Rectal smooth muscle tissue (tissue), 1 donor: ENCODE measurements around the gene STOM.
A peak's percentile ranks its signal among the peaks of the same experiment; 100 is the strongest.

Experiments used
- H3K27ac ChIP-seq: one replicate; pipeline ENCODE4 v1.7.0; 2013; ENCODE audit warnings: low read depth, low read length, inconsistent platforms
- H3K27me3 ChIP-seq: one replicate; pipeline ENCODE4 v1.7.0; 2013; ENCODE audit warnings: low read length; ENCODE audit not compliant: control insufficient read depth, insufficient read depth
- H3K36me3 ChIP-seq: one replicate; pipeline ENCODE4 v1.7.0; 2013; ENCODE audit warnings: low read length; ENCODE audit not compliant: control insufficient read depth, insufficient read depth
- H3K4me1 ChIP-seq: one replicate; pipeline ENCODE4 v1.7.0; 2013; ENCODE audit warnings: low read length; ENCODE audit not compliant: control insufficient read depth, insufficient read depth
- H3K4me3 ChIP-seq: one replicate; pipeline ENCODE4 v1.7.0; 2013; ENCODE audit warnings: low read length
- H3K9ac ChIP-seq: one replicate; pipeline ENCODE4 v1.7.0; 2013; ENCODE audit warnings: low read length

Gene STOM

GRCh38 chr9:121388140-121388905 lies 18.3 kb upstream of the STOM start:
- H3K27me3 ChIP-seq = no peaks in the 10 kb centered on the region
- no peak overlapping the region for H3K9ac ChIP-seq
- H3K27ac ChIP-seq = no peak overlapping the region
- no peaks in the 10 kb centered on the region for H3K36me3 ChIP-seq
- no peaks in the 10 kb centered on the region for H3K4me1 ChIP-seq
- no peak overlapping the region for H3K4me3 ChIP-seq

GRCh38 chr9:121386442-121387175 lies 16.6 kb upstream of the STOM start:
- Histone ChIP-seq H3K4me1 (no peaks in the 10 kb centered on the region), H3K9ac (no peak overlapping the region), H3K36me3 (no peaks in the 10 kb centered on the region), H3K27me3 (no peaks in the 10 kb centered on the region), H3K4me3 (no peak overlapping the region), H3K27ac (no peak overlapping the region)

- Histone ChIP-seq H3K9ac (no peak overlapping the region), H3K27me3 (no peaks in the 10 kb centered on the region), H3K36me3 (no peaks in the 10 kb centered on the region), H3K4me1 (no peaks in the 10 kb centered on the region), H3K27ac (no peak overlapping the region), H3K4me3 (no peak overlapping the region)
Observed at GRCh38 chr9:121383715-121384114, 13.7 kb upstream of the STOM start.

GRCh38 chr9:121380846-121381245 lies 10.8 kb upstream of the STOM start:
- H3K27me3 ChIP-seq = no peaks in the 10 kb centered on the region
- no peaks in the 10 kb centered on the region for H3K4me1 ChIP-seq
- H3K36me3 ChIP-seq = no peaks in the 10 kb centered on the region
- H3K27ac ChIP-seq = no peak overlapping the region
- no peak overlapping the region for H3K4me3 ChIP-seq
- no peak overlapping the region for H3K9ac ChIP-seq

GRCh38 chr9:121376214-121376830 lies 6.3 kb upstream of the STOM start:
- no peaks in the 10 kb centered on the region for H3K27me3 ChIP-seq
- H3K9ac ChIP-seq = no peak overlapping the region
- H3K4me3 ChIP-seq = no peak overlapping the region
- no peak overlapping the region for H3K27ac ChIP-seq
- peaks cover 17% of the 10 kb centered on the region for H3K4me1 ChIP-seq
- no peaks in the 10 kb centered on the region for H3K36me3 ChIP-seq

GRCh38 chr9:121373011-121373729 lies 3.1 kb upstream of the STOM start:
- Histone ChIP-seq H3K4me3 (no peak overlapping the region), H3K9ac (no peak overlapping the region), H3K4me1 (peaks cover 20% of the 10 kb centered on the region), H3K27me3 (no peaks in the 10 kb centered on the region), H3K27ac (peak overlapping the region; percentile 97), H3K36me3 (no peaks in the 10 kb centered on the region)

- Histone ChIP-seq H3K27ac (peak overlapping the region; percentile 97), H3K36me3 (no peaks in the 10 kb centered on the region), H3K9ac (no peak overlapping the region), H3K4me3 (no peak overlapping the region), H3K27me3 (no peaks in the 10 kb centered on the region), H3K4me1 (peaks cover 24% of the 10 kb centered on the region)
Observed at GRCh38 chr9:121372239-121373010, 2.4 kb upstream of the STOM start.

GRCh38 chr9:121371495-121372061 lies 1.5 kb upstream of the STOM start:
- H3K9ac ChIP-seq = no peak overlapping the region
- H3K27me3 ChIP-seq = no peaks in the 10 kb centered on the region

GRCh38 chr9:121368745-121369144 lies 1.3 kb downstream of the STOM start:
- peak overlapping the region; percentile 58 for H3K9ac ChIP-seq
- no peaks in the 10 kb centered on the region for H3K36me3 ChIP-seq
- peak overlapping the region; percentile 97 for H3K27ac ChIP-seq
- peak overlapping the region; percentile 68 for H3K4me3 ChIP-seq
- H3K27me3 ChIP-seq = no peaks in the 10 kb centered on the region
- H3K4me1 ChIP-seq = peaks cover 49% of the 10 kb centered on the region

More at GRCh38 chr9:121371495-121372061, 1.5 kb upstream of the STOM start:
- Histone ChIP-seq H3K27ac (peak overlapping the region; percentile 97), H3K4me3 (no peak overlapping the region), H3K4me1 (peaks cover 29% of the 10 kb centered on the region), H3K36me3 (no peaks in the 10 kb centered on the region)

GRCh38 chr9:121368138-121368522 lies 1.9 kb downstream of the STOM start:
- peak overlapping the region; percentile 97 for H3K27ac ChIP-seq
- no peaks in the 10 kb centered on the region for H3K27me3 ChIP-seq
- H3K4me1 ChIP-seq = peaks cover 51% of the 10 kb centered on the region
- H3K36me3 ChIP-seq = no peaks in the 10 kb centered on the region
- H3K4me3 ChIP-seq = peak overlapping the region; percentile 68
- peak overlapping the region; percentile 32 for H3K9ac ChIP-seq

GRCh38 chr9:121367306-121368137 lies 2.5 kb downstream of the STOM start:
- Histone ChIP-seq H3K4me1 (peaks cover 51% of the 10 kb centered on the region), H3K27me3 (no peaks in the 10 kb centered on the region), H3K36me3 (no peaks in the 10 kb centered on the region), H3K4me3 (peak overlapping the region; percentile 68), H3K27ac (peak overlapping the region; percentile 97), H3K9ac (no peak overlapping the region)
